GM19025 (cell line): ENCODE results near the gene ZZZ3.
"Not testable (repeated sequence)": the region's sequence is repeated elsewhere in the genome, so short reads cannot be mapped to it uniquely, and the experiment has no call there.

Experiments
- ATAC-seq: cut with Tn5 transposase; IDR thresholded peaks from one replicate; pipeline ENCODE4 v1.9.1; 2021; ENCODE audit warnings: mild to moderate bottlenecking, low read depth, moderate library complexity; ENCODE audit not compliant: unreplicated experiment

ZZZ3 gene

GRCh38 chr1:77672374-77672773, 10.1 kb downstream of the ZZZ3 start:
- ATAC-seq, result no peak

- no peak for ATAC-seq
Measured at GRCh38 chr1:77671836-77672235, 10.6 kb downstream of the ZZZ3 start.

GRCh38 chr1:77670330-77670729, 12.1 kb downstream of the ZZZ3 start:
- no peak for ATAC-seq

GRCh38 chr1:77668924-77669449, 13.5 kb downstream of the ZZZ3 start:
- ATAC-seq, result no peak

GRCh38 chr1:77664939-77665516, 17.4 kb downstream of the ZZZ3 start:
- ATAC-seq, result no peak

- no peak for ATAC-seq
Measured at GRCh38 chr1:77661696-77662095, 20.8 kb downstream of the ZZZ3 start.

- ATAC-seq, result no peak
Measured at GRCh38 chr1:77659879-77660593, 22.4 kb downstream of the ZZZ3 start.

- no peak for ATAC-seq
Measured at GRCh38 chr1:77658271-77658670, 24.2 kb downstream of the ZZZ3 start.

- ATAC-seq, result no peak
Measured at GRCh38 chr1:77655431-77655974, 27.0 kb downstream of the ZZZ3 start.

- no peak for ATAC-seq
Measured at GRCh38 chr1:77652970-77653516, 29.4 kb downstream of the ZZZ3 start.

GRCh38 chr1:77652268-77652667, 30.2 kb downstream of the ZZZ3 start:
- ATAC-seq, result no peak

GRCh38 chr1:77649127-77649526, 33.3 kb downstream of the ZZZ3 start:
- ATAC-seq, result no peak

- not testable (repeated sequence) for ATAC-seq
Measured at GRCh38 chr1:77646224-77646623, 36.2 kb downstream of the ZZZ3 start.

GRCh38 chr1:77643456-77643855, 39.0 kb downstream of the ZZZ3 start:
- no peak for ATAC-seq

GRCh38 chr1:77642941-77643340, 39.5 kb downstream of the ZZZ3 start:
- no peak for ATAC-seq

- ATAC-seq, result no peak
Measured at GRCh38 chr1:77642196-77642595, 40.3 kb downstream of the ZZZ3 start.

- no peak for ATAC-seq
Measured at GRCh38 chr1:77639557-77640069, 42.8 kb downstream of the ZZZ3 start.

- ATAC-seq, result no peak
Measured at GRCh38 chr1:77639056-77639455, 43.4 kb downstream of the ZZZ3 start.

GRCh38 chr1:77636864-77637263, 45.6 kb downstream of the ZZZ3 start:
- no peak for ATAC-seq
